Liver (tissue), 9 donors: ENCODE data around the gene ACOXL. TPM values are rescaled to one million over a fixed set of nuclear protein-coding genes. Genes with fewer than 3 reads are reported as not detected.

Experiments
- DNase-seq: peaks from one replicate; pipeline ENCODE4 v3.0.0-alpha.2; 2017; ENCODE audit warnings: low spot score
- H3K27ac ChIP-seq, 2 donors: one replicate each; pipeline ENCODE4 v1.7.0; 2013; ENCODE audit warnings: inconsistent platforms in 2 of 2, low read length in 2 of 2, control low read depth in 1 of 2, low read depth in 1 of 2, mild to moderate bottlenecking in 1 of 2
- H3K27me3 ChIP-seq, 4 donors: one replicate each; pipeline versions ENCODE4 v1.6.1 to v1.7.0; 2013; ENCODE audit warnings: low read length in 3 of 4, inconsistent platforms in 1 of 4, mild to moderate bottlenecking in 1 of 4, moderate library complexity in 1 of 4; ENCODE audit not compliant: control insufficient read depth in 4 of 4, insufficient read depth in 4 of 4
- H3K36me3 ChIP-seq, 4 donors: one replicate each; pipeline versions ENCODE4 v1.6.1 to v1.7.0; 2013; ENCODE audit warnings: low read length in 3 of 4, mild to moderate bottlenecking in 3 of 4, low read depth in 1 of 4, moderate library complexity in 1 of 4; ENCODE audit not compliant: control insufficient read depth in 4 of 4, insufficient read depth in 3 of 4
- H3K4me1 ChIP-seq, 4 donors: one replicate each; pipeline versions ENCODE4 v1.6.1 to v1.7.0; 2013; ENCODE audit warnings: low read length in 3 of 4, mild to moderate bottlenecking in 3 of 4, moderate library complexity in 1 of 4; ENCODE audit not compliant: control insufficient read depth in 4 of 4, insufficient read depth in 4 of 4
- H3K4me3 ChIP-seq, 3 donors: one replicate each; pipeline versions ENCODE4 v1.6.1 to v1.7.0; 2013; ENCODE audit warnings: low read length in 3 of 3, control low read depth in 1 of 3, low read depth in 1 of 3, mild to moderate bottlenecking in 1 of 3
- H3K9ac ChIP-seq, 2 donors: one replicate each; pipeline ENCODE4 v1.7.0; 2013; ENCODE audit warnings: low read length in 2 of 2, mild to moderate bottlenecking in 2 of 2, moderate library complexity in 2 of 2, control low read depth in 1 of 2, low read depth in 1 of 2
- H3K9me3 ChIP-seq, 4 donors: one replicate each; pipeline versions ENCODE4 v1.6.1 to v1.7.0; 2013; ENCODE audit warnings: low read length in 3 of 4; ENCODE audit not compliant: control insufficient read depth in 4 of 4
- EGR1 ChIP-seq, 2 donors: IDR thresholded peaks; 2 replicates each; pipeline ENCODE4 v1.6.1; 2016 to 2018; ENCODE audit warnings: antibody characterized with exemption in 2 of 2, low read depth in 2 of 2
- FOXA1 ChIP-seq: IDR thresholded peaks from 2 replicates; pipeline ENCODE4 v1.6.1; 2016; ENCODE audit warnings: antibody characterized with exemption
- FOXA2 ChIP-seq: IDR thresholded peaks from 2 replicates; pipeline ENCODE4 v1.6.1; 2016; ENCODE audit warnings: antibody characterized with exemption
- GABPA ChIP-seq, 2 donors: IDR thresholded peaks in 1 of 2; conservative IDR thresholded peaks in 1 of 2; 2 replicates each; pipeline ENCODE4 v1.6.1; 2016; ENCODE audit warnings: antibody characterized with exemption in 2 of 2, mild to moderate bottlenecking in 1 of 2, moderate library complexity in 1 of 2
- HNF4A ChIP-seq, 2 donors: conservative IDR thresholded peaks; 2 replicates each; pipeline ENCODE4 v1.6.1; 2016; ENCODE audit warnings: antibody characterized with exemption in 2 of 2, mild to moderate bottlenecking in 2 of 2
- HNF4G ChIP-seq: IDR thresholded peaks from 2 replicates; pipeline ENCODE4 v1.6.1; 2016; ENCODE audit warnings: antibody characterized with exemption
- JUND ChIP-seq, 2 donors: IDR thresholded peaks; 2 replicates each; pipeline ENCODE4 v1.6.1; 2016; ENCODE audit warnings: antibody characterized with exemption in 2 of 2
- RAD21 ChIP-seq, 2 donors: IDR thresholded peaks; 2 replicates each; pipeline ENCODE4 v1.6.1; 2016; ENCODE audit warnings: antibody characterized with exemption in 2 of 2, mild to moderate bottlenecking in 2 of 2
- RXRA ChIP-seq, 2 donors: IDR thresholded peaks; 2 replicates each; pipeline ENCODE4 v1.6.1; 2017 to 2018; ENCODE audit warnings: antibody characterized with exemption in 2 of 2, mild to moderate bottlenecking in 1 of 2
- SP1 ChIP-seq: IDR thresholded peaks from 2 replicates; pipeline ENCODE4 v1.6.1; 2018; ENCODE audit warnings: antibody characterized with exemption, mild to moderate bottlenecking
- TAF1 ChIP-seq: conservative IDR thresholded peaks from 2 replicates; pipeline ENCODE4 v1.6.1; 2016; ENCODE audit warnings: antibody characterized with exemption, mild to moderate bottlenecking
- YY1 ChIP-seq: IDR thresholded peaks from 2 replicates; pipeline ENCODE4 v1.6.1; 2016; ENCODE audit warnings: antibody characterized with exemption, mild to moderate bottlenecking
- WGBS: extraction: QIAGEN DNeasy Blood & Tissue Kit; methylation state at CpG from one replicate; pipeline ENCODE4 v1.1.7; 2013; 5-methylcytosine and 5-hydroxymethylcytosine counted together
- polyA plus RNA-seq, 2 donors: library from polyadenylated mRNA; stranded (reverse) in 1 of 2; unstranded in 1 of 2; fragments of 200-250 nt in 1 of 2; fragments of >200 nt in 1 of 2; fragmentation: Nextera tagmentation in 1 of 2; extraction: Ambion mirVana in 1 of 2; gene quantifications; one replicate each; pipeline versions ENCODE4 v1.2.1 to v1.2.3, GENCODE V29; 2013 to 2015
- total RNA-seq, 2 donors: library from RNA; depleted of rRNA; stranded (reverse); fragments of >200 nt; gene quantifications; one replicate each; pipeline ENCODE4 v1.2.3, GENCODE V29; 2014
- TF ChIP-seq, protein P1 (sequence below): fragments of 150-350 bp; IDR thresholded peaks from 2 replicates; pipeline ENCODE4 v1.5.1; 2017; ENCODE audit warnings: improper control_type of control experiment, low read depth, low read length; ENCODE audit not compliant: missing input control
- TF ChIP-seq, protein P2 (sequence below): IDR thresholded peaks from 2 replicates; pipeline ENCODE4 v1.6.1; 2016; ENCODE audit warnings: antibody characterized with exemption
- TF ChIP-seq, protein P3 (sequence below): IDR thresholded peaks from 2 replicates; pipeline ENCODE4 v1.6.1; 2016; ENCODE audit warnings: antibody characterized with exemption
- TF ChIP-seq, protein P4 (sequence below): IDR thresholded peaks from 2 replicates; pipeline ENCODE4 v1.6.1; 2016; ENCODE audit warnings: antibody characterized with exemption
- TF ChIP-seq, protein P5 (sequence below): IDR thresholded peaks from 2 replicates; pipeline ENCODE4 v1.6.1; 2016; ENCODE audit warnings: antibody characterized with exemption, mild to moderate bottlenecking
- donor health status: healthy.
- donor health status: healthy.
- donor health status: healthy.
- donor health status: healthy.
- donor health status: healthy.

ACOXL gene
- total and polyA plus RNA-seq, 4 donors: 0.07 TPM; not detected in 3

DNA sequence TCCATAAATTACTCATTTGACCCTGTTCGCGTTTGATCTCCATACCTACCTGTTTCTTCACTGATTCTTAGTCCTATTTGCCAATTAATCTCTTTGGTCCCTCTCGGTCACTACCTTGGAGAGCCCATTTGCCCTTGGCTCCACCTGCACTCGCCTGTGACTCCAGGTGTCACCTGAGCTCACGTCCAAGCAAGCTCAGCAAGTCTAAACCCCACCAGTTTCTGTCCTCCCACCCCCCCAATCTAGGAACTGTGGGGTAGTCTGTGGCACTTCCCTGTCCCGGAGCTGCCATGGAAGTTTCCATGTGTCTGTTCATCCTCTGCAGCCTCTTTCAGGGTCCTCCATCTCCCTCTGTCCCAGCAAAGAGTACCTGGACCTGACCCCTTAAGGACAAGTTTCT, 320.2 kb downstream of the ACOXL start (continued):
- TF ChIP-seq, protein P1, sequence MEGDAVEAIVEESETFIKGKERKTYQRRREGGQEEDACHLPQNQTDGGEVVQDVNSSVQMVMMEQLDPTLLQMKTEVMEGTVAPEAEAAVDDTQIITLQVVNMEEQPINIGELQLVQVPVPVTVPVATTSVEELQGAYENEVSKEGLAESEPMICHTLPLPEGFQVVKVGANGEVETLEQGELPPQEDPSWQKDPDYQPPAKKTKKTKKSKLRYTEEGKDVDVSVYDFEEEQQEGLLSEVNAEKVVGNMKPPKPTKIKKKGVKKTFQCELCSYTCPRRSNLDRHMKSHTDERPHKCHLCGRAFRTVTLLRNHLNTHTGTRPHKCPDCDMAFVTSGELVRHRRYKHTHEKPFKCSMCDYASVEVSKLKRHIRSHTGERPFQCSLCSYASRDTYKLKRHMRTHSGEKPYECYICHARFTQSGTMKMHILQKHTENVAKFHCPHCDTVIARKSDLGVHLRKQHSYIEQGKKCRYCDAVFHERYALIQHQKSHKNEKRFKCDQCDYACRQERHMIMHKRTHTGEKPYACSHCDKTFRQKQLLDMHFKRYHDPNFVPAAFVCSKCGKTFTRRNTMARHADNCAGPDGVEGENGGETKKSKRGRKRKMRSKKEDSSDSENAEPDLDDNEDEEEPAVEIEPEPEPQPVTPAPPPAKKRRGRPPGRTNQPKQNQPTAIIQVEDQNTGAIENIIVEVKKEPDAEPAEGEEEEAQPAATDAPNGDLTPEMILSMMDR: no peak
- TF ChIP-seq, protein P2, sequence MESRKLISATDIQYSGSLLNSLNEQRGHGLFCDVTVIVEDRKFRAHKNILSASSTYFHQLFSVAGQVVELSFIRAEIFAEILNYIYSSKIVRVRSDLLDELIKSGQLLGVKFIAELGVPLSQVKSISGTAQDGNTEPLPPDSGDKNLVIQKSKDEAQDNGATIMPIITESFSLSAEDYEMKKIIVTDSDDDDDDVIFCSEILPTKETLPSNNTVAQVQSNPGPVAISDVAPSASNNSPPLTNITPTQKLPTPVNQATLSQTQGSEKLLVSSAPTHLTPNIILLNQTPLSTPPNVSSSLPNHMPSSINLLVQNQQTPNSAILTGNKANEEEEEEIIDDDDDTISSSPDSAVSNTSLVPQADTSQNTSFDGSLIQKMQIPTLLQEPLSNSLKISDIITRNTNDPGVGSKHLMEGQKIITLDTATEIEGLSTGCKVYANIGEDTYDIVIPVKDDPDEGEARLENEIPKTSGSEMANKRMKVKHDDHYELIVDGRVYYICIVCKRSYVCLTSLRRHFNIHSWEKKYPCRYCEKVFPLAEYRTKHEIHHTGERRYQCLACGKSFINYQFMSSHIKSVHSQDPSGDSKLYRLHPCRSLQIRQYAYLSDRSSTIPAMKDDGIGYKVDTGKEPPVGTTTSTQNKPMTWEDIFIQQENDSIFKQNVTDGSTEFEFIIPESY: no peak
- TF ChIP-seq HNF4A (conservative IDR thresholded peaks at IDR 0.05): no peak
- no peak for TF ChIP-seq GABPA (IDR thresholded peaks at IDR 0.05 in 1 of 2, conservative IDR thresholded peaks at IDR 0.05 in 1 of 2)

DNA sequence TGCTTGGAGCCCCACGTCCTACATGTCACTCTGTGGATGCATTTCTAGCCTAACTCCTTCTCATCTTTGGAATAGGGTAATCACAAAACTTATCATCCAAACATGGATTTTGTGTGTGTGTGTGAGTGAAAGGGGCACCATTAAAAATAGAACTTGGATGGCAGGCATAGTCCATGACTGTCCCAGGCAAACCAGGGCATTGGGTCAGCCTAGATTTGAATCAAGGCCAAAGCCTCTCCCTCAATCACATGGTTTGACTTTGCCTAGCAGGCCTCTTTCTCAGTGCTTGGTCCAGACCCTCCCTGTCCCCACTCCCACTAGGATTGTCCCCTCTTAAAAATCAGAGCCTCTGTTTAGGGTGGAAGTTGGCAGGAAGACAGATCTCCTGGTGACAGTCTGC, 320.9 kb downstream of the ACOXL start:
- TF ChIP-seq FOXA1 (no peak), HNF4A (conservative IDR thresholded peaks at IDR 0.05) (no peak), GABPA (IDR thresholded peaks at IDR 0.05 in 1 of 2, conservative IDR thresholded peaks at IDR 0.05 in 1 of 2) (no peak), EGR1 (IDR thresholded peaks at IDR 0.05; ENCODE audit: low read depth in 2 of 2) (no peak), RAD21 (IDR thresholded peaks at IDR 0.05) (no peak), YY1 (no peak), JUND (IDR thresholded peaks at IDR 0.05) (no peak), SP1 (no peak), RXRA (IDR thresholded peaks at IDR 0.05) (no peak), FOXA2 (no peak), HNF4G (no peak), TAF1 (no peak)
- TF ChIP-seq, protein P3, sequence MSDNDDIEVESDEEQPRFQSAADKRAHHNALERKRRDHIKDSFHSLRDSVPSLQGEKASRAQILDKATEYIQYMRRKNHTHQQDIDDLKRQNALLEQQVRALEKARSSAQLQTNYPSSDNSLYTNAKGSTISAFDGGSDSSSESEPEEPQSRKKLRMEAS: no peak
- TF ChIP-seq, protein P2: no peak
- TF ChIP-seq, protein P1: no peak
- TF ChIP-seq, protein P4, sequence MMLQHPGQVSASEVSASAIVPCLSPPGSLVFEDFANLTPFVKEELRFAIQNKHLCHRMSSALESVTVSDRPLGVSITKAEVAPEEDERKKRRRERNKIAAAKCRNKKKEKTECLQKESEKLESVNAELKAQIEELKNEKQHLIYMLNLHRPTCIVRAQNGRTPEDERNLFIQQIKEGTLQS: no peak
- TF ChIP-seq, protein P5, sequence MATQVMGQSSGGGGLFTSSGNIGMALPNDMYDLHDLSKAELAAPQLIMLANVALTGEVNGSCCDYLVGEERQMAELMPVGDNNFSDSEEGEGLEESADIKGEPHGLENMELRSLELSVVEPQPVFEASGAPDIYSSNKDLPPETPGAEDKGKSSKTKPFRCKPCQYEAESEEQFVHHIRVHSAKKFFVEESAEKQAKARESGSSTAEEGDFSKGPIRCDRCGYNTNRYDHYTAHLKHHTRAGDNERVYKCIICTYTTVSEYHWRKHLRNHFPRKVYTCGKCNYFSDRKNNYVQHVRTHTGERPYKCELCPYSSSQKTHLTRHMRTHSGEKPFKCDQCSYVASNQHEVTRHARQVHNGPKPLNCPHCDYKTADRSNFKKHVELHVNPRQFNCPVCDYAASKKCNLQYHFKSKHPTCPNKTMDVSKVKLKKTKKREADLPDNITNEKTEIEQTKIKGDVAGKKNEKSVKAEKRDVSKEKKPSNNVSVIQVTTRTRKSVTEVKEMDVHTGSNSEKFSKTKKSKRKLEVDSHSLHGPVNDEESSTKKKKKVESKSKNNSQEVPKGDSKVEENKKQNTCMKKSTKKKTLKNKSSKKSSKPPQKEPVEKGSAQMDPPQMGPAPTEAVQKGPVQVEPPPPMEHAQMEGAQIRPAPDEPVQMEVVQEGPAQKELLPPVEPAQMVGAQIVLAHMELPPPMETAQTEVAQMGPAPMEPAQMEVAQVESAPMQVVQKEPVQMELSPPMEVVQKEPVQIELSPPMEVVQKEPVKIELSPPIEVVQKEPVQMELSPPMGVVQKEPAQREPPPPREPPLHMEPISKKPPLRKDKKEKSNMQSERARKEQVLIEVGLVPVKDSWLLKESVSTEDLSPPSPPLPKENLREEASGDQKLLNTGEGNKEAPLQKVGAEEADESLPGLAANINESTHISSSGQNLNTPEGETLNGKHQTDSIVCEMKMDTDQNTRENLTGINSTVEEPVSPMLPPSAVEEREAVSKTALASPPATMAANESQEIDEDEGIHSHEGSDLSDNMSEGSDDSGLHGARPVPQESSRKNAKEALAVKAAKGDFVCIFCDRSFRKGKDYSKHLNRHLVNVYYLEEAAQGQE: no peak
- no peaks in the 10 kb centered on the region for H3K9me3 ChIP-seq
- H3K4me1 ChIP-seq: no peaks in the 10 kb centered on the region
- no peak overlapping the region for H3K4me3 ChIP-seq
- WGBS: 95% methylated on average over 1 of the region's 1 CpG
- peaks cover 0 to 3% (median 1%) of the 10 kb centered on the region in 4 donors for H3K27me3 ChIP-seq
- no peaks in the 10 kb centered on the region for H3K36me3 ChIP-seq
- H3K27ac ChIP-seq: no peak overlapping the region
- no peak overlapping the region for H3K9ac ChIP-seq
- DNase-seq: no peak
